SK-N-DZ (cell line): ENCODE data around the gene PSPC1.

Source experiments
- DNase-seq: peaks from one replicate; pipeline ENCODE4 v3.0.0-alpha.2; 2015; ENCODE audit warnings: low spot score
- small RNA-seq, 2 experiments: library from RNA; depleted of rRNA; stranded (forward); fragments of <200 nt; gene quantifications; one replicate each; pipeline ENCODE3, GENCODE V24; 2014

Gene PSPC1

DNA sequence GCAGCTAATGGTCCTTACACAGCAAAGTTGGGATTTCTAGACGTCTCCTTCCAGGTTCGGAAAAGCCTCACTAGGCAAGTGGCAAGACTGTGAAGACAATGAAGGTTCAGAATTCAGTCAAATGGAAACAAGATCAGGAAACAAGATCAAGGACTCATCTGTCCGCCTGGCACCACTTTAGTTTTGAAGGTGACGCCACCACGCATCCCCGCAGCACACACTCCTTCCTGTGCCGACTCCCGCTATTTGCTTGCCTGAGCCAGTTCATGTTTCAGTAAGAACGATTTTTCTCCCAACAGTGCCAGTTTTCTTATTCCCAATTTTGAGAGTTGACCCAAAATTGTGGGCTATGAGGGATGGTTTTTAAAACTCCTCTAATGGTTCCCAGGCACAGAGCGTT, 107.8 kb downstream of the PSPC1 start:
- DNase-seq: no peak

DNA sequence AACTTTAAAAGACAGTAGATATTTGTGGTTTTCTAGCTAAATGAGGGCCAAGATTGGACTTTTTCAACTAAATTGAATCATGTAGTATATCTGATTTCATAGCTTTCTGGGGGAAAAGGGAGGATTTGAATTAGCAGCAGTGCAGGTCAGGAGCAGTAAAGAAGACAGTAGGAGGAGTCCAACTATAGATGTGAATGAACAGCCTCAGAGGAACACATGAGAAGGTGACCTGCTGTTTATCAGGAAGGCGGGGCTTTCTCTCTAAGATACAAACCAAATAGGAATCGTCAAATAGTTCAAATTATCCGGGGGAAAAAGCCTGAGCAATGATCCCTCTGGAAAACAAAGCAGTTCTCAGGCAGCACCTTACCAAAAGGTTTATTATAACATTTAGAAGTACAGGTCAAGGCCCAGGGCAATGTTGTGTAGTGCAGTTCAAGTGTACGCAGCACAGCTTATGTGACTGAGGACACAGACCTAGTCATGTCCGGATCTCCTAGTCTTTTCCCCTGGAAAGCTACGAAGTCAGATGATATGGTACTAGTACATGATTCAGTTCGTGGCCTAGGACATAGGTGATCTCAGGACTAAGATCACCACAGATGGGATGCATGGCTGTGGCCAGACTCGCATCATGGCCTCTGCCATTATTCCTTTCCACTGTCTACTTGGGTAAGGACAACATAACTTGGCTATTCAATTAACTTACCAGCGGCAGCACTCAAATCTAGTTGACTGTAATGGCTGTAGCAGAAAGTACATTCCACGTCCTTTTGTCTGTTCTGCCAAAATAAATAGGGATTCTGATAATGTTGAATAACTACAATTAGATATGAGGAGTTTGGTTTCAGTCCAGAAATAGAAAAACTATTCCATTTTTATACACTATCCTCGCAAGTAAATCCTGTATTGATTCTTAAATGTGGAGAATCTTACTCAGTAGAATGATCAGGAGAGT, 109.0 kb downstream of the PSPC1 start:
- no peak for DNase-seq

DNA sequence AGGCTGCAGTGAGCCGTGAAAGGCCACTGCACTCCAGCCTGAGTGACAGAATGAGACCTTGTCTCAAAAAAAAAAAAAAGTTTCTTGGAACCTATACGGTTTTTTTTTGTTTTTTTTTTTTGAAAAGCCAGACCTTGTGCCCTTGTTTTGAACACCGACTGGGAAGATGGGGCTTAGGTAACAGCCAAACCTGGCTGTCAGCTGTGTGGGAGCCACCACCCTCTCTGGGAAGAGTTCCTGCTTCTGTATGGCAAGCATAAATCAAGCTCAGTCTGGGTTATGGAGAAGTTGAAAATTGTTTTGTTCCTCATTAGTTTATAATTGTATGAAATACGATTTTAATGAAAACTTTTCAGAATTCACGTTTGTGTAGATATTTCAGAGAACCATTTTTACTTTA, 109.8 kb downstream of the PSPC1 start:
- DNase-seq: no peak

GRCh38 chr13:19670147-19670546, 112.6 kb downstream of the PSPC1 start:
- DNase-seq: no peak

- no peak for DNase-seq
Measured at GRCh38 chr13:19668778-19669177, 114.0 kb downstream of the PSPC1 start.

GRCh38 chr13:19665427-19665859, 117.3 kb downstream of the PSPC1 start:
- DNase-seq: no peak

DNA sequence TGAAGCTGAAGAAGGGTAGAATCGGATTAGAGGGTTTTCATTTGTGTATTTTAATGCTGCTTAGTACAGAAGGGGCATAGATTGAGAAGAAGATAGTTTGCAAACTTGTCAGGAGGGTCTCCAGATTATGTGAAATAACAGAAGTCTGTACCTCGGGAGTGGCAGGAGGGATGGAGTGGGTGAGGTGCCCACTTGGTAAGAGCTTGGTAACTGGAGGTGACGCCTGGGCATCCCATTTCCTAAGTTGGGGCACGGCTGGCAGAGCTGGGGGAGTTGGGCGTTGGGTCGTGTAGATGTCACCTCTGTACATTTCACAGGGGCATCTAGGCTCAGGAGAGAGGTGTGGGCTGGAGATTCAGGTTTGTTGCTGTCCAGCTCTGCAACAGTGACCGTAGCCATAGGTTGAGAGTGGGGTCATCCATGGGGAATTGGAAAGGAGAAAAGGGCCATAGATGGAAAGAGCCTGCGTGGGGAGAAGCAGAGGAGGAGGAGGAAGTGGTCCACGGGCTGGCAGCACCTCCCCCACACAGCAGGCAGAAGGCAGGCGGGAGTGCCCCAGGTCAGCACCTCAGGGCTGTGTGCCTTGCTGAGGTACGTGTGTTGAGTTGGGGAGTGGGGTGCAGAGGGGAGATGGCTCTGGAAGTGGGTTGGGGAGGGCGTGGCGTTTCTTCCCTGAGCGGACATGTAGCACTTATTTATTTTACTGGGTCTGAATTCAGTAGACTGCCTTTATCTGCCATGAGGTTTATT, 118.1 kb downstream of the PSPC1 start:
- no peak for DNase-seq

DNA sequence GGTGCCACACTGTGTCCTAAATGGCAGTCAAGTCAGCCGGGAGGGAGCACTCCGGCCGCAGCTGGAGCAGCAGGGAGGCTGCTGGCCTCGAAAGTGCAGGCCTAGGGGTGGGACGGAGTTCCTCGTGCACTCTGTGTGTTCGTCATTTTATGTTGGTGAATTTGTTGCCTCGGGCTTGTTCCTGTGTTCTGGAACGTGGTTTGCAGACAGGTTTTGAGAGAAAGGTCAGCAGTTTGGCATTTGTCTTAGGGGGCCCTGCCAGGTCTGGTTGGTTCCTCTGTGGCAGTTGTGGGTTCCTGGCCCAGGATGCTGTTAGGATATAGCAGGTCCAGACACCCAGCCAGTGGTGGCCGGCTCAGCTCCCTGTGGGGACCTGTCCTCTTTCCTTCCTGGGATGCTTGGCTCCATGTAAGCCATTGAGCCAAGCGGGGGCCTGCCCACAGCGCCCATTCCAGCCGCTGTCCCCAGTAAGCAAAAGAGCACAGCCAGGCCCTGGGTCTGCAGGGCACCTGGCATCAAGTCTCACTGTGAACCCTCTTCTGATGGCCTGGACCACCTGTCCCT, 119.2 kb downstream of the PSPC1 start:
- DNase-seq: no peak

- DNase-seq: no peak
Measured at GRCh38 chr13:19661561-19661960, 121.2 kb downstream of the PSPC1 start.

DNA sequence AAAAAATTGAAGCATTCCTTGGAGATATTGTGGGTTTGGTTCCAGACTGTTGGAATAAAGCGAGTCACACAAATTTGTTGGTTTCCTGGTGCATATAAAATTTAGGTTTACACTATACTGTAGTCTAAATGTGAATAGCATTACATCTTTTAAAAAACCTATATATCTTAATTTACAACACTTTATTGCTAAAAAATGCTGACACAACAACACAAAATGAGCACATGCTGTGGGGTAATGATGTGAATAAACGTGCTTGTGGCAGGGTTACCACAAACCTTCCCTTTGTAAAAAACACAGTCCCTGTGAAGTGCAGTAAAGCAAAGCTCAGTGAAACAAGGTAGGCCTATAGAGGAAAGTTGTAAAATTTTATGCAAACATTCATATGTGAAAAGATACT, 121.6 kb downstream of the PSPC1 start:
- no peak for DNase-seq

DNA sequence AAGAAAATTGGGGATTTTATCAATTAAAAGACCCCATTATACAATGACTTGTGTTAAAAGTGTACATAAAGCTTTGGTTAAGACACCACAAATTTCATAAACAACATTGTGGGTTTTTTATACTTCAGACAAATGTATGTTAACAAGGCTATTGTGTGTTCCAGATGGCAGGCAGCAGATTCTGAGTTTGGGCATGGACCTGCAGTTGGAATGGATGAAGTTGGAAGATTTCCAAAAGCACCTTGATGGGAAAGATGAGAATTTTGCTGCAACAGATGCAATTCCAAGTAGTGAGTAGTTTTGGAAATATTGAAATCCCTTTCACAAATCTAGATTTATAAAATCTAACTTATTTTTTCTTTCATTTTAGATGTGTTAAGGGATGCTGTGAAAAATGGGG, 123.9 kb downstream of the PSPC1 start:
- DNase-seq: no peak

DNA sequence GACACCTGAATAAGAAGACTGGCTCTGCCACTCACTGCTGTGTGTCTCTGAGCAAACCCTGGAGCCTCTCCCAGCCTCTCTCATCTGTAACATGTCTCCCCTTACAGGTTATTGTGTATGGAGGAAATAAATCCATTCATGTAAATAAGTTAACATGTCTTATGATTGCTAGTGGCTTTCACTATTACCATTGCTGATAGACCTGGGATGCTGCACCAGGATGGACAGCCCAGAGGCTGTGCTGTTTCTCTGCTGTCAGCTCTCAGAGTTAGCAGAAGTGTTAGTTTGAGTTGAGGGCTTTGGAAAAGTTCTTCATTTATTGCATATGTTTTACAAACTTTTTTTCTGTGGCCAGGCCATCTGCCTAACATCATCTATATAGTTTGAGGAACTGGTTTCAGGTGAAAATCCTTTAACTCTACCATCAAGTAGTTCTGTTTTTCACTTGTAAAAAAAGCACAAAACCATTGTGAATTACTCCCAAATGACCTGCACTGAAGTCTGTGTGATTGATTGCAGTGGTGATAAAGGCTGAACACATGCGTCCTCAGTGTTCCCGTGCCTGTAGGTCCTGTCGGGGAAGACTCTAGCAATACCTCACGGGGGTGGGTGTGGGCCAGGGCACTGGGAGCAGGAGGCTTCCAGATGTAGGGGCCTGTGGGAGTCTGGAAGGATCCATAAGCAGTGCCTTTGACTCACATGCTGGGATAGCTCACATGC, 124.7 kb downstream of the PSPC1 start:
- DNase-seq: no peak

Small RNAs within 50 kb of the gene (small RNA-seq; reads per million reads assigned to genes)
- gene RN7SL166P: 0.05 to 4.3 reads per million in 2 experiments
